H9 (cell line): ENCODE results near the gene HTT-AS. TPM values are rescaled to one million over a fixed set of nuclear protein-coding genes. Genes with fewer than 3 reads are reported as not detected.

Source experiments
- DNase-seq: peaks from one replicate; pipeline ENCODE4 v3.0.0-alpha.2; 2017
- H2AFZ ChIP-seq: one replicate; pipeline ENCODE4 v1.6.1; 2013; ENCODE audit warnings: mild to moderate bottlenecking, low read length, control low read depth, moderate library complexity
- H2AK5ac ChIP-seq: 2 replicates; pipeline ENCODE4 v1.6.1; 2013; ENCODE audit warnings: low read length, control low read depth, mixed read lengths; ENCODE audit not compliant: insufficient read length
- H2BK120ac ChIP-seq: one replicate; pipeline ENCODE4 v1.6.1; 2013; ENCODE audit warnings: low read depth, mild to moderate bottlenecking, low read length, control low read depth, inconsistent platforms; ENCODE audit not compliant: poor library complexity, severe bottlenecking
- H2BK12ac ChIP-seq: 2 replicates; pipeline ENCODE4 v1.6.1; 2013; ENCODE audit warnings: low read length, control low read depth, mixed read lengths, low read depth; ENCODE audit not compliant: insufficient read length
- H2BK15ac ChIP-seq: 2 replicates; pipeline ENCODE4 v1.6.1; 2013; ENCODE audit warnings: low read depth, low read length, control low read depth
- H2BK20ac ChIP-seq: one replicate; pipeline ENCODE4 v1.6.1; 2013; ENCODE audit warnings: low read depth, mild to moderate bottlenecking, low read length, control low read depth, inconsistent platforms; ENCODE audit not compliant: poor library complexity, severe bottlenecking
- H2BK5ac ChIP-seq: 2 replicates; pipeline ENCODE4 v1.6.1; 2013; ENCODE audit warnings: low read length, control low read depth, mixed read lengths; ENCODE audit not compliant: insufficient read length
- H3K14ac ChIP-seq: 2 replicates; pipeline ENCODE4 v1.6.1; 2013; ENCODE audit warnings: low read length, control low read depth; ENCODE audit not compliant: insufficient read depth
- H3K18ac ChIP-seq: 2 replicates; pipeline ENCODE4 v1.6.1; 2013; ENCODE audit warnings: low read depth, mild to moderate bottlenecking, mixed read lengths, low read length, control low read depth; ENCODE audit not compliant: insufficient read length
- H3K23ac ChIP-seq: 2 replicates; pipeline ENCODE4 v1.6.1; 2013; ENCODE audit warnings: low read length, control low read depth, mixed read lengths, low read depth; ENCODE audit not compliant: insufficient read length
- H3K23me2 ChIP-seq: 2 replicates; pipeline ENCODE4 v1.6.1; 2013; ENCODE audit warnings: low read depth, mild to moderate bottlenecking, mixed read lengths, low read length, control low read depth; ENCODE audit not compliant: insufficient read length, poor library complexity, severe bottlenecking
- H3K27ac ChIP-seq: 2 replicates; pipeline ENCODE4 v1.5.1; 2013; ENCODE audit warnings: low read length, control low read depth, mixed read lengths, low read depth; ENCODE audit not compliant: insufficient read length
- H3K27me3 ChIP-seq: 2 replicates; pipeline ENCODE4 v1.6.1; 2013; ENCODE audit warnings: low read length, control low read depth, inconsistent platforms; ENCODE audit not compliant: insufficient read depth
- H3K4ac ChIP-seq: 2 replicates; pipeline ENCODE4 v1.6.1; 2013; ENCODE audit warnings: low read depth, mild to moderate bottlenecking, control low read depth, inconsistent platforms, low read length, moderate library complexity
- H3K4me1 ChIP-seq: 2 replicates; pipeline ENCODE4 v1.6.1; 2013; ENCODE audit warnings: low read length, control low read depth, inconsistent platforms; ENCODE audit not compliant: insufficient read depth
- H3K4me2 ChIP-seq: 2 replicates; pipeline ENCODE4 v1.6.1; 2013; ENCODE audit warnings: low read length, control low read depth, mixed read lengths; ENCODE audit not compliant: insufficient read length, insufficient read depth
- H3K56ac ChIP-seq: 2 replicates; pipeline ENCODE4 v1.6.1; 2013; ENCODE audit warnings: low read depth, mild to moderate bottlenecking, mixed read lengths, low read length, control low read depth; ENCODE audit not compliant: insufficient read length
- H3K79me1 ChIP-seq: 2 replicates; pipeline ENCODE4 v1.6.1; 2013; ENCODE audit warnings: low read depth, mild to moderate bottlenecking, moderate library complexity, low read length, control low read depth, inconsistent platforms; ENCODE audit not compliant: insufficient read depth, poor library complexity, severe bottlenecking
- H3K79me2 ChIP-seq: 2 replicates; pipeline ENCODE4 v1.6.1; 2013; ENCODE audit warnings: low read length, control low read depth, inconsistent platforms; ENCODE audit not compliant: insufficient read depth
- H3K9ac ChIP-seq: 2 replicates; pipeline ENCODE4 v1.6.1; 2013; ENCODE audit warnings: low read length, control low read depth, mixed read lengths; ENCODE audit not compliant: insufficient read length; ENCODE audit errors: extremely low read depth
- H3K9me3 ChIP-seq: one replicate; pipeline ENCODE4 v1.6.1; 2013; ENCODE audit warnings: low read depth, low read length, inconsistent platforms; ENCODE audit not compliant: control insufficient read depth
- H3T11ph ChIP-seq: one replicate; pipeline ENCODE4 v1.6.1; 2013; ENCODE audit warnings: mild to moderate bottlenecking, low read length, control low read depth, inconsistent platforms
- H4K20me1 ChIP-seq: one replicate; pipeline ENCODE4 v1.6.1; 2013; ENCODE audit not compliant: control insufficient read depth, insufficient read length, insufficient read depth
- H4K5ac ChIP-seq: 2 replicates; pipeline ENCODE4 v1.6.1; 2013; ENCODE audit warnings: low read depth, mild to moderate bottlenecking, mixed read lengths, low read length, control low read depth; ENCODE audit not compliant: insufficient read length
- H4K8ac ChIP-seq: replicated peaks from 2 replicates; pipeline ENCODE4 v1.6.1; 2013; ENCODE audit warnings: low read length, control low read depth, mixed read lengths, low read depth; ENCODE audit not compliant: insufficient read length
- H4K91ac ChIP-seq: 2 replicates; pipeline ENCODE4 v1.6.1; 2013; ENCODE audit warnings: low read depth, mild to moderate bottlenecking, moderate library complexity, mixed read lengths, low read length, control low read depth; ENCODE audit not compliant: insufficient read length
- H3K27ac Mint-ChIP-seq, 3 experiments: 2 replicates in 2 of 3; 3 replicates in 1 of 3; pipeline ENCODE4 v1.8.0; 2020 to 2021; ENCODE audit warnings: mixed read lengths in 3 of 3, mild to moderate bottlenecking in 1 of 3, moderate library complexity in 1 of 3
- H3K27me3 Mint-ChIP-seq: 2 replicates; pipeline ENCODE4 v1.8.0; 2021; ENCODE audit warnings: low read depth, mild to moderate bottlenecking, moderate library complexity, mixed read lengths
- H3K36me3 Mint-ChIP-seq, 3 experiments: 2 replicates in 2 of 3; 3 replicates in 1 of 3; pipeline ENCODE4 v1.8.0; 2020 to 2021; ENCODE audit warnings: low read depth in 3 of 3, mixed read lengths in 3 of 3; ENCODE audit not compliant: insufficient read depth in 1 of 3
- H3K4me1 Mint-ChIP-seq, 2 experiments: 2 replicates each; pipeline ENCODE4 v1.8.0; 2020; ENCODE audit warnings: mixed read lengths in 2 of 2
- H3K4me3 Mint-ChIP-seq, 2 experiments: 2 replicates in 1 of 2; 3 replicates in 1 of 2; pipeline ENCODE4 v1.8.0; 2020 to 2021; ENCODE audit warnings: mild to moderate bottlenecking in 2 of 2, mixed read lengths in 2 of 2, moderate library complexity in 1 of 2
- H3K9me3 Mint-ChIP-seq, 2 experiments: 2 replicates in 1 of 2; 3 replicates in 1 of 2; pipeline ENCODE4 v1.8.0; 2020; ENCODE audit warnings: mild to moderate bottlenecking in 2 of 2, mixed read lengths in 2 of 2, moderate library complexity in 1 of 2
- CTCF ChIP-seq: fragments of 200-600 bp; sonication (generic); conservative IDR thresholded peaks from 3 replicates; pipeline ENCODE4 v1.8.0; 2021; ENCODE audit warnings: antibody characterized with exemption, mild to moderate bottlenecking
- WGBS: extraction: QIAGEN DNeasy Blood & Tissue Kit; methylation state at CpG from one replicate; pipeline ENCODE4 v1.1.7; 2013; ENCODE audit warnings: missing lambda C conversion rate, low lambda C conversion rate, mixed read lengths; ENCODE audit not compliant: insufficient read length; ENCODE audit errors: extremely low coverage; 5-methylcytosine and 5-hydroxymethylcytosine counted together
- total RNA-seq: library from RNA; stranded (reverse); gene quantifications from 2 replicates; pipeline ENCODE4 v1.2.1, GENCODE V29; 2021

Gene HTT-AS
- total RNA-seq, 1 experiment from 2014 or later, result not detected

DNA sequence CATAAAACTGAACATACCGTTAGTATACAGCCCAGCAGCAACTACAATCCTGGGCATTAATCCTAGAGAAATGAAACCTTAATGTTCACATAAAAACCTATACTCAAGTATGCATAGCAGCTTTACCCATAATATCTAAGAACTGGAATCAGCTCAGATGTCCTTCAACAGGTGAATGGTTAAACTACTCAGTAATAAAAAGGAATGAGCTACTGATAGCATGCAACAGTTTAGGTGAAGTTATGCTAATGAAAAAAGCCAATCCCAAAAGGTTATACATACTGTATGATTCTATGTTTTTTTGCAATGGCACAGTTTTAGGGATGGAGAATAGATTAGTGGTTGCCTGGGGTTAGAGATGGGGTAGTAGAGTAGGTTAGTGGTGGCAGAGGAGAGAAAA lies 9.4 kb upstream of the HTT-AS start:
- H3K14ac ChIP-seq, result no peak overlapping the region

More for the DNA sequence above, 9.4 kb upstream of the HTT-AS start:
- Histone ChIP-seq H3K4ac (no peak overlapping the region), H4K5ac (no peak overlapping the region), H3K23me2 (no peaks in the 10 kb centered on the region), H4K8ac (no peak overlapping the region), H2BK20ac (no peak overlapping the region), H3K9ac (no peak overlapping the region), H2BK12ac (no peak overlapping the region), H4K91ac (no peak overlapping the region), H3K18ac (no peak overlapping the region), H3K79me2 (peaks cover 20% of the 10 kb centered on the region; the same call in 1 of the 2 replicates), H2BK120ac (no peak overlapping the region), H3K23ac (no peak overlapping the region), H2BK15ac (no peak overlapping the region), H3T11ph (no peak overlapping the region), H4K20me1 (no peaks in the 10 kb centered on the region), H2AK5ac (no peak overlapping the region), H3K27me3 (no peaks in the 10 kb centered on the region), H3K79me1 (peaks cover 6% of the 10 kb centered on the region), H3K9me3 (no peaks in the 10 kb centered on the region), H3K4me1 (no peaks in the 10 kb centered on the region), H2BK5ac (no peak overlapping the region), H3K27ac (no peak overlapping the region), H3K56ac (no peak overlapping the region), H3K4me2 (no peak overlapping the region), H2AFZ (no peak overlapping the region)
- H3K4me3 Mint-ChIP-seq, result no peak overlapping the region
- no peak for TF ChIP-seq CTCF
- DNase-seq, result no peak
- no CpG with 5 or more reads among the region's 1 CpG for WGBS
- H3K27me3 Mint-ChIP-seq, result no peaks in the 10 kb centered on the region
- no peaks in the 10 kb centered on the region for H3K4me1 Mint-ChIP-seq
- H3K9me3 Mint-ChIP-seq, result no peaks in the 10 kb centered on the region
- peaks cover 6 to 22% (median 20%) of the 10 kb centered on the region in 3 experiments; a peak in 6 of 7 replicates for H3K36me3 Mint-ChIP-seq
- peak overlapping the region in 1 of 3 experiments; percentile 9; a peak in 1 of 7 replicates for H3K27ac Mint-ChIP-seq
